Measurements from ENCODE around the gene GIGYF2. TPM values are rescaled to one million over a fixed set of nuclear protein-coding genes. Genes with fewer than 3 reads are reported as not detected.

GIGYF2 gene
- total and polyA plus RNA-seq, 2 of the 13 experiments (the other 11 are each of a cell fraction or from before 2014, with no cell fraction given) = 44.9 to 73.5 TPM

DNA sequence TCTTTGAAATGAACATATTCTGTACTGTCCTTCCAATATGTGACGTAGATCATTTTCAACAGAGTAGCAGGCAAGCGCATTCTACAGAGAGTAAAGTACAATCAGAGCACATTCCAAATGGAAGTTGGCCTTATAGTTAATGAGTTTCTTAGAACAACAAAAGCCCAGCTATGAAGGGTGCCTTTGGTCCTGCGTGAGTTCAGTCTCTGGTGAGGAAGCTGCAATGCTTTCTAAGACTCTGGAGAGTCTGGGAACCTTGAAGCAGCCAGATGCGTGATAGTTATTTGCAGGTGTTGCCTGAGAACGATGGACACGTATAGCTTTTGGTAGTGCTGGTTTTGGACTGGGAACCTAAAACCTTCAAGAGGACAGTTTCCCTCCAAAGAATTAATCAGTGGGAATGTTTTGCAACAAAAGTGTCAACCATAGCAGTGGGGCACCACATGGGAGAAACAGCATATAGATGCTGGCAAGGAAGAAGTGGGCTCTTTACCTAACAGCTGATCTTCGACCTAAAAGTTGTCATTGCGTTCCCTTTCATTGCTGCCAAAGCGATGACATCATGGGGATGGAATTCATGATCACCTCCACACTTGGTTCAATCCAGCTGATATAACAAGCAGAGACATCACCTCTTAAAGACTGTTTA lies 163.6 kb downstream of the GIGYF2 start (continued):
- TF ChIP-seq ZNF281 (CRISPR knock-in tag; IDR thresholded peaks at IDR 0.05; ENCODE audit: borderline replicate concordance) = peak; percentile 37; the same call in 1 of the 2 replicates
- no peak for TF ChIP-seq SRF (IDR thresholded peaks at IDR 0.05; ENCODE audit: low read depth, low read length)
- TF ChIP-seq NFE2 (CRISPR knock-in tag; IDR thresholded peaks at IDR 0.05) = no peak
- peak; percentile 82 for TF ChIP-seq ZNF317 (CRISPR knock-in tag; IDR thresholded peaks at IDR 0.05)
- no peak for TF ChIP-seq PCBP2 (optimal IDR thresholded peaks at IDR 0.05; ENCODE audit: low read depth, low read length, poor library complexity, severe bottlenecking)
- TF ChIP-seq ZNF30 (CRISPR knock-in tag; IDR thresholded peaks at IDR 0.05) = no peak
- no peak for TF ChIP-seq ADNP (CRISPR knock-in tag; IDR thresholded peaks at IDR 0.05)
- TF ChIP-seq, protein P1, sequence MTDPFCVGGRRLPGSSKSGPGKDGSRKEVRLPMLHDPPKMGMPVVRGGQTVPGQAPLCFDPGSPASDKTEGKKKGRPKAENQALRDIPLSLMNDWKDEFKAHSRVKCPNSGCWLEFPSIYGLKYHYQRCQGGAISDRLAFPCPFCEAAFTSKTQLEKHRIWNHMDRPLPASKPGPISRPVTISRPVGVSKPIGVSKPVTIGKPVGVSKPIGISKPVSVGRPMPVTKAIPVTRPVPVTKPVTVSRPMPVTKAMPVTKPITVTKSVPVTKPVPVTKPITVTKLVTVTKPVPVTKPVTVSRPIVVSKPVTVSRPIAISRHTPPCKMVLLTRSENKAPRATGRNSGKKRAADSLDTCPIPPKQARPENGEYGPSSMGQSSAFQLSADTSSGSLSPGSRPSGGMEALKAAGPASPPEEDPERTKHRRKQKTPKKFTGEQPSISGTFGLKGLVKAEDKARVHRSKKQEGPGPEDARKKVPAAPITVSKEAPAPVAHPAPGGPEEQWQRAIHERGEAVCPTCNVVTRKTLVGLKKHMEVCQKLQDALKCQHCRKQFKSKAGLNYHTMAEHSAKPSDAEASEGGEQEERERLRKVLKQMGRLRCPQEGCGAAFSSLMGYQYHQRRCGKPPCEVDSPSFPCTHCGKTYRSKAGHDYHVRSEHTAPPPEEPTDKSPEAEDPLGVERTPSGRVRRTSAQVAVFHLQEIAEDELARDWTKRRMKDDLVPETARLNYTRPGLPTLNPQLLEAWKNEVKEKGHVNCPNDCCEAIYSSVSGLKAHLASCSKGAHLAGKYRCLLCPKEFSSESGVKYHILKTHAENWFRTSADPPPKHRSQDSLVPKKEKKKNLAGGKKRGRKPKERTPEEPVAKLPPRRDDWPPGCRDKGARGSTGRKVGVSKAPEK (CRISPR knock-in tag; IDR thresholded peaks at IDR 0.05; ENCODE audit: borderline replicate concordance) = no peak
- peak; percentile 71 for TF ChIP-seq ZNF781 (CRISPR knock-in tag; IDR thresholded peaks at IDR 0.05; ENCODE audit: borderline replicate concordance, not compliant biosample characterization)
- TF ChIP-seq ZNF296 (CRISPR knock-in tag; conservative IDR thresholded peaks at IDR 0.05) = no peak
- no peak for TF ChIP-seq SOX6 (IDR thresholded peaks at IDR 0.05)
- TF ChIP-seq SOX6 (CRISPR knock-in tag; IDR thresholded peaks at IDR 0.05) = peak; percentile 80
- no peak for TF ChIP-seq SP140L (CRISPR knock-in tag; IDR thresholded peaks at IDR 0.05; ENCODE audit: borderline replicate concordance)
- no peak for TF ChIP-seq ZNF782 (CRISPR knock-in tag; IDR thresholded peaks at IDR 0.05; ENCODE audit: borderline replicate concordance)
- TF ChIP-seq, protein P2, sequence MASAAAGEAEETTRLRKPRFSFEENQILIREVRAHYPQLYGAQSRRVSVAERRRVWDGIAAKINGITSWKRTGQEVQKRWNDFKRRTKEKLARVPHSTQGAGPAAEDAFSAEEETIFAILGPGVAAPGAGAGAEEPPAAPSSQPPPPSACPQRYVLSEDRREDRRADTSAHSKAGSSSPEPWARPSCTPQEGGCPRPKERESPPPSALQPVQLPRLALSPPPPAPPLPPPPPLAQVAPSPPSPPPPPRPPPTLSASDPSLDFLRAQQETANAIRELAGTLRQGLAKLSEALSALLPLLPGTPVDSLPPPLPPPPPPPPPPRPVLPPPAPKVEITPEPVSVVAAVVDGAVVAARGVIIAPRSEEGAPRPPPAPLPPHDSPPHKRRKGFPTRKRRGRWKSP (CRISPR knock-in tag; IDR thresholded peaks at IDR 0.05) = no peak
- 0 out of 2 replicates have a peak, but pooled peaks have one; percentile 31 for TF ChIP-seq KDM6A (CRISPR knock-in tag; IDR thresholded peaks at IDR 0.05; ENCODE audit: low read depth)
- no peak for TF ChIP-seq HMG20B (CRISPR knock-in tag; conservative IDR thresholded peaks at IDR 0.05)
- TF ChIP-seq BATF2 (CRISPR knock-in tag; IDR thresholded peaks at IDR 0.05) = no peak
- peak; percentile 63 for TF ChIP-seq HNF4G (IDR thresholded peaks at IDR 0.05; ENCODE audit: borderline replicate concordance, low read depth, low read length)
- TF ChIP-seq HNF4G (CRISPR knock-in tag; IDR thresholded peaks at IDR 0.05; ENCODE audit: borderline replicate concordance, low read depth) = no peak
- no peak for TF ChIP-seq SKI (IDR thresholded peaks at IDR 0.05; ENCODE audit: partially characterized antibody)
- no peak for TF ChIP-seq NKX3-1 (CRISPR knock-in tag; IDR thresholded peaks at IDR 0.05)
- no peak for TF ChIP-seq NR0B2 (CRISPR knock-in tag; IDR thresholded peaks at IDR 0.05)
